ENCODE data around the gene DUSP1. TPM values are rescaled to one million over a fixed set of nuclear protein-coding genes. Genes with fewer than 3 reads are reported as not detected.

The DUSP1 gene
- total and polyA plus RNA-seq, 2 of the 13 experiments (the other 11 are each of a cell fraction or from before 2014, with no cell fraction given): 27.1 to 55.5 TPM

GRCh38 chr5:172725273-172725672 lies 45.7 kb downstream of the DUSP1 start (continued):
- TF ChIP-seq ZSCAN9 (CRISPR knock-in tag; IDR thresholded peaks at IDR 0.05; ENCODE audit: borderline replicate concordance) (no peak), FOXA3 (CRISPR knock-in tag; IDR thresholded peaks at IDR 0.05) (peak; percentile 54), ARID3A (IDR thresholded peaks at IDR 0.05; ENCODE audit: low read depth, low read length) (peak; percentile 32; the same call in 1 of the 2 replicates), SKI (IDR thresholded peaks at IDR 0.05; ENCODE audit: partially characterized antibody) (peak; percentile 38), ZFX (CRISPR knock-in tag; IDR thresholded peaks at IDR 0.05; ENCODE audit: low read depth) (0 out of 2 replicates have a peak, but pooled peaks have one; percentile 26), ZNF839 (CRISPR knock-in tag; IDR thresholded peaks at IDR 0.05; ENCODE audit: borderline replicate concordance) (no peak), FOXA1 (IDR thresholded peaks at IDR 0.05) (no peak), FOXA1 (CRISPR knock-in tag; IDR thresholded peaks at IDR 0.05) (peak; percentile 46; the same call in 1 of the 2 replicates), IRF1 (CRISPR knock-in tag; IDR thresholded peaks at IDR 0.05; ENCODE audit: low read depth) (no peak), ZNF30 (CRISPR knock-in tag; IDR thresholded peaks at IDR 0.05) (no peak), NR2C2 (CRISPR knock-in tag; IDR thresholded peaks at IDR 0.05; ENCODE audit: borderline replicate concordance) (peak; percentile 62), SALL1 (CRISPR knock-in tag; IDR thresholded peaks at IDR 0.05) (peak; percentile 13; the same call in 1 of the 2 replicates), ZMYM2 (CRISPR knock-in tag; IDR thresholded peaks at IDR 0.05) (0 out of 2 replicates have a peak, but pooled peaks have one; percentile 21), RXRB (CRISPR knock-in tag; IDR thresholded peaks at IDR 0.05; ENCODE audit: borderline replicate concordance) (0 out of 2 replicates have a peak, but pooled peaks have one; percentile 28), YY1 (IDR thresholded peaks at IDR 0.05; ENCODE audit: insufficient read depth, insufficient replicate concordance, low read depth, low read length) (peak; percentile 47), ZFY (CRISPR knock-in tag; IDR thresholded peaks at IDR 0.05) (peak; percentile 41; the same call in 1 of the 2 replicates), ZBTB10 (CRISPR knock-in tag; IDR thresholded peaks at IDR 0.05; ENCODE audit: borderline replicate concordance) (0 out of 2 replicates have a peak, but pooled peaks have one; percentile 28), BCL6 (CRISPR knock-in tag; IDR thresholded peaks at IDR 0.05) (peak; percentile 46; the same call in 1 of the 2 replicates), NR2F6 (IDR thresholded peaks at IDR 0.05) (peak; percentile 67; the same call in 1 of the 2 replicates), NR2F6 (CRISPR knock-in tag; IDR thresholded peaks at IDR 0.05) (peak; percentile 83), SPEN (CRISPR knock-in tag; IDR thresholded peaks at IDR 0.05; ENCODE audit: low read depth) (0 out of 2 replicates have a peak, but pooled peaks have one; percentile 29), HOXA5 (CRISPR knock-in tag; IDR thresholded peaks at IDR 0.05) (no peak)
- TF ChIP-seq, protein P1, sequence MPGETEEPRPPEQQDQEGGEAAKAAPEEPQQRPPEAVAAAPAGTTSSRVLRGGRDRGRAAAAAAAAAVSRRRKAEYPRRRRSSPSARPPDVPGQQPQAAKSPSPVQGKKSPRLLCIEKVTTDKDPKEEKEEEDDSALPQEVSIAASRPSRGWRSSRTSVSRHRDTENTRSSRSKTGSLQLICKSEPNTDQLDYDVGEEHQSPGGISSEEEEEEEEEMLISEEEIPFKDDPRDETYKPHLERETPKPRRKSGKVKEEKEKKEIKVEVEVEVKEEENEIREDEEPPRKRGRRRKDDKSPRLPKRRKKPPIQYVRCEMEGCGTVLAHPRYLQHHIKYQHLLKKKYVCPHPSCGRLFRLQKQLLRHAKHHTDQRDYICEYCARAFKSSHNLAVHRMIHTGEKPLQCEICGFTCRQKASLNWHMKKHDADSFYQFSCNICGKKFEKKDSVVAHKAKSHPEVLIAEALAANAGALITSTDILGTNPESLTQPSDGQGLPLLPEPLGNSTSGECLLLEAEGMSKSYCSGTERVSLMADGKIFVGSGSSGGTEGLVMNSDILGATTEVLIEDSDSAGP (CRISPR knock-in tag; IDR thresholded peaks at IDR 0.05; ENCODE audit: borderline replicate concordance): peak; percentile 42; the same call in 1 of the 2 replicates
- TF ChIP-seq, protein P2, sequence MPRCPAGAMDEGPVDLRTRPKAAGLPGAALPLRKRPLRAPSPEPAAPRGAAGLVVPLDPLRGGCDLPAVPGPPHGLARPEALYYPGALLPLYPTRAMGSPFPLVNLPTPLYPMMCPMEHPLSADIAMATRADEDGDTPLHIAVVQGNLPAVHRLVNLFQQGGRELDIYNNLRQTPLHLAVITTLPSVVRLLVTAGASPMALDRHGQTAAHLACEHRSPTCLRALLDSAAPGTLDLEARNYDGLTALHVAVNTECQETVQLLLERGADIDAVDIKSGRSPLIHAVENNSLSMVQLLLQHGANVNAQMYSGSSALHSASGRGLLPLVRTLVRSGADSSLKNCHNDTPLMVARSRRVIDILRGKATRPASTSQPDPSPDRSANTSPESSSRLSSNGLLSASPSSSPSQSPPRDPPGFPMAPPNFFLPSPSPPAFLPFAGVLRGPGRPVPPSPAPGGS (CRISPR knock-in tag; IDR thresholded peaks at IDR 0.05): 0 out of 2 replicates have a peak, but pooled peaks have one; percentile 64
